Activated CD4-positive, alpha-beta T cell treated with anti-CD3 and anti-CD28 coated beads, Interleukin-2, Interleukin-6, amounts not matched to agents 100 ng/mL and 50 ng/mL, durations not matched to agents 16 hours and 8 hours (primary cell): ENCODE measurements around the gene DPH5.
"Not testable (repeated sequence)": the region's sequence is repeated elsewhere in the genome, so short reads cannot be mapped to it uniquely, and the experiment has no call there.

ENCODE experiments used
- DNase-seq: peaks from one replicate; pipeline ENCODE4 v3.0.0-alpha.2; 2020

The DPH5 gene, protein sequence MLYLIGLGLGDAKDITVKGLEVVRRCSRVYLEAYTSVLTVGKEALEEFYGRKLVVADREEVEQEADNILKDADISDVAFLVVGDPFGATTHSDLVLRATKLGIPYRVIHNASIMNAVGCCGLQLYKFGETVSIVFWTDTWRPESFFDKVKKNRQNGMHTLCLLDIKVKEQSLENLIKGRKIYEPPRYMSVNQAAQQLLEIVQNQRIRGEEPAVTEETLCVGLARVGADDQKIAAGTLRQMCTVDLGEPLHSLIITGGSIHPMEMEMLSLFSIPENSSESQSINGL

DNA sequence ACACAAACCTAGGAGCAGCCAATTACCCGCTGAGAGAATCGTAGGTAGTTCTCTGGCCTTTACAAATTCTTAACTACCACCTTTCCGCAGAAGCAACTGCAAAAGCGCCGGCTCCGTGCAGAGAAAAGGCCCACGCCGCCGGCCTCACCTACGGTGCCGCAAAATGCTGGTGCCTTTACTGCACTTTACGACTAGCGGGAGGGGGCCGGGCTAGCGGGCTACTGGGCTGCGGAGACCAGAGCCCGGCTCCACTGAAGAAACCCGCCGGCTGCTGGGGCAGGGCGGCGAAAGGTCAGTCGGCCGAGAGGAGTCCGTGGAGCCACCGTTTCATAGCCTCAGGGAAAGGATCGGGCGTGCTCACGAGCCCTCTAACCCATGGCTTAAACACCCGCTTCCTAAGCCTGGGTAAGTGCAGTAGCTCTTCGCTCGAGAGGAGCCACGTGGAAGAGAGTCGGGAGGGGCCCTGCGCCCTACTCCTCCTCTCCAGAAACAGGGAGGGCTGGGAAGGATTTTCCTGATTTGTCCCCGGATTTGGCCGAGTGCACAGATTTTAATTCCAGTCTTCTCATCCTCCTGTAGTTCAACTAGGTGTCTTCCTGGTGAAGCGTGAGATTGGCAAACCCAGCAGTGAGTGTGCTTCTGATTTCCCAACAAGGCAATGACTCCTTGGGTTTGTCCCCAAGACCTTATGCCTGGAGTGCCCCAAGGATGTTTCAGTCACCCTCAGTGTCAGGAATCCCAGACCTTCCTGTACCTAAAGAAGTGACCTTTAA, at the start of gene DPH5:
Gene DPH5 (minus strand): TSS at position 128 of the 773 bp plus-strand sequence. CDS start 341 bp downstream, outside the sequence.
- peak; percentile 95 for DNase-seq

DNA sequence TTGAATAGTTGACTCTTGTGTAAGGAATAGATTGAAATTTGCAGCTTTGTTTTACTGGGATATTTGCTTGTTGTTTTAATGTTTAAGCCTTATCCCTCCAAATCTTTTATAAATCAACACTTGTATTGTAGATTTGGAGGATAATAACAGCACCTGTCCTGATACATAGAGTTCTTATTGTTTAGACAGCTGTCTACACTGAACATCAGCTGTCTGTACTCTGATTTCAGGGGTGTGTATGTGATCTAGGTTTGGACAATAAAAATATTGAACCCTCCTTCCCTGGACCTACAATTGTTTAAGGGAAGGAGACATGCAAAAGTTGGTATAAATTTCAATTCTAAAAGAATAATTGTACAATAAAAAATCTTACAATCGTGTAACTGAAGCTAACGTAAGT, 48.3 kb upstream of the DPH5 start:
- DNase-seq, result no peak

DNA sequence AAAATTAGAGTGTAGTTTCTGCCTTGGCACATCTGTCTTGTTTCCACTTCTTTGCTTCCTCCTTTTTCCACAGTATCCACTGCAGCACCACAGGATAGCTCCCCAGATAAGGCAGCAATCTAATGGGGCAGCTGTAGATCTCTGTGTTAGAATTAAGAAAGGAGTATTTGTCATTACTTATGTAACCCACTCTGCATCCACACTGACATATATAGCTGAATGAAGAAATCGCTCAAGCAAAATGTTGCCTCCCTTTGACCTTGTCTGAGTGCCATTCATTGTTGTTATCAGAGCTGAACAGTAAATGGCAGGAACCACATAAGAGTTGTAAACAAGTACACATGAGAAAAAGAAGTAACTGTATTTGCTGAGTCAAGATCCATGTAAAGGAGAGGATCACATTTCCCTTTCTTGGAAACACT, 45.9 kb upstream of the DPH5 start:
- no peak for DNase-seq

DNA sequence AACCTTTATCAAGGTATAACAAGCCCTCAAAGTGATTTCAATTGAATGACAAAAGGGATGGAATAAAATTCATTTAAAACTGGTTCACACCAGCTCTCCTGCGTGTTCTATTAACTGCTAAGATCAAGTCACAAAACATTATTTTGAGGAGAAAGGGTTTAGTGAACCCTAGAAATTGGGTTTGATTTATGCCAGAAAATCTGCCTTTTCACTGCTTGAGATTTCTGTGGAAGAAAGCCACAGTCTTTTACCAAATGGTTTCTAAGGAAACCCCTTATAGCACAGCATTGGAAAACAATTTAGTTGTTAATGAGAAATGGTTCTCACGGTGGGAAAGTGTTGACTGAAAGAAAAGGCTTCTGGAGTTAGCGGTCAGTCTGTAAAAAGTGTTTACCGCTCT, 43.6 kb upstream of the DPH5 start:
- DNase-seq, result no peak

DNA sequence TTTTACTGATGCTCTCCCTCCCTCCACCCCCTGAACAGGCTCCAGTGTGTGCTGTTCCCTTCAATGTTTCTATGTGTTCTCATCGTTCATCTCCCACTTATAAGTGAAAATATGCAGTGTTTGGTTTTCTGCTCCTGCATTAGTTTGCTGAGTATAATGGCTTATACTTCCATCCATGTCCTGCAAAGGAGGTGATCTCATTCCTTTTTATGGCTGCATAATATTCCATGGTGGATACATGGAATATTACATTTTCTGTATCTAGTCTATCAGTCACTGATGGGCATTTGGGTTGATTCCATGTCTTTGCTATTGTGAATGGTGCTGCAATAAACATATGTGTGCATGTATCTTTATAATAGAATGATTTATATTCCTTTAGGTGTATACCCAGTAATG, 41.4 kb upstream of the DPH5 start:
- DNase-seq, result not testable (repeated sequence)

DNA sequence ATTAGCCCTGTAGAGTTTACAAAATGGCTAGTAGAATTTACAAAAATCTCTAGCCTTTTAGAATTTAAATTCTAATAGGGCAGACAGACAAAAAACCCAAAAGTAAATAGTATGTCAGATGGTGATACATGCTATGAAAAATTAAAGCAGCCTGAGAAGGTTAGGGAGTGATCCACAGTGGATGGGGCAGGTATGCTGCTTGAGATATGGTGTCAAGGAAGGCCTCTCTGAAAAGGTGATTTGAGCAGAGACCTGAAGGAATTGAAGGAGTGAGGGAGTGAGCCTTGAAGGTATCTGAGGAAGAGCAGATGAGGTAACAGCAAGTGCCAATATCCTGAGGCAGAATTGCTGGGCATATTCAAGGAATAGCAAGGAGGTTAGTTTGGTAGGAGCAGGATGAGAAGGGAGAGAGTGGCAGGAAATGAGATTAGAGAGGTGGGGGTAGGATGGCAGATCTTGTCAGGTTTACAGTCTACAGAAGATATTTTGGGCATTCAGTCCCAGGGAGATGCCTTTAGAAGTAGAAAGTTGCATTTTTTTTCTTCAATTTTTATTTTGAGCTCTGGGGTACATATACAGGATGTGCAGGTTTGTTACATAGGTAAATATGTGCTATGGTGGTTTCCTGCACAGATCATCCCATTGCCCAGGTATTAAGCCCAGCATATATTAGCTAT, 40.8 kb upstream of the DPH5 start:
- no peak for DNase-seq

DNA sequence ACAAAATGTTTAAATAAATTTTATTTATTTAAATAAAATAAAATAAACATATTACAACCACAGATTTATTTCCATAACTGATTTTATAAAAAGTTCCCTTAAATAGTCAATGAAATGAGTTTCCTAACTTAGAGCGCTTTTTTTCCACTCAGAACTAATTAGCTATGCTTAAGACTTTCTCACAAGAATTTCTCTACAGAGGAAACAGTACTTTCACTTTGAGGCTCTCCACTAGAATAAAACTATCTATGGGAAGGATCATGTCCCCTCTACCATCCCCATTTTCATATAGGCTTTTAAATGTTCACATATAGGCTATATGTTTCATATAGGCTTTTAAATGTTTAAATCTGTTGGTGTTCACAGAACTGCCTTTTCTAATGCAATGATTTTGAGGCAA, 40.0 kb upstream of the DPH5 start:
- DNase-seq, result no peak

DNA sequence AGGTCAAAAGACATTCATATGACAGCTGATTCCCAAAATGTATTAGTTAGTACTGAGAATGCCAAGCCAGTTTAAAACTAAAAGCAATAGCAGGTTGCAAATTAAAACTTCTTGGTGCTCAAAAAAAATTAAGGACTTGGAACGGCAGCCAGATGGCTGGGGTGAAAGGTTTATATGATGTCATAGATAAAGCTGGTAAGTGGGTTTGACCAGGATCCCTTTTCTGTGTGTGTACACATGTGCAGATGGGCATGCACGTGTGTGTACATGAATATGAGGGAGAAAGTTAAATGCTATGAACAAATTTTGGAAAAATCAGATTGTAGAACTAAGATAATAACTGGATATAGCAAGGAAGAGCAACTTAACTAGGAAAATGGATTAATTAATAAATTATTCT, 39.1 kb upstream of the DPH5 start:
- DNase-seq, result no peak

DNA sequence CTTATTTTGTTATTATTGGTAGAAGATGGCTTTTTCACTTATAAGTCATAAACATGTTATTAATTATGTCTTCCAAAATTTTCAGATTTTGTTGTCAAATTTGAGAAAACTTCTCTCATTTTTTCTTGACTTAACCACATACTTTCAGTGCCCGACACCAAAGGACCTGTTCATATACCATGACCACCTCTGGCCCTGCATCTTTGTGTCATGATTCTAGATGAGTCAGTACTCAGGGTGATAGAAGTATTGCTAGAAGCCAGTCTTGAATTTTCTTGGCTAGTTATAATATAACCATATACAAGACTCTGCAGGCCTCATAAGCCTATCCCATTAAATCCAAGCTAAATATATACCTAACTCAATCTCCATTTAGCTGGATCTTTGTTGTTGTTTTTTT, 35.4 kb upstream of the DPH5 start:
- no peak for DNase-seq

DNA sequence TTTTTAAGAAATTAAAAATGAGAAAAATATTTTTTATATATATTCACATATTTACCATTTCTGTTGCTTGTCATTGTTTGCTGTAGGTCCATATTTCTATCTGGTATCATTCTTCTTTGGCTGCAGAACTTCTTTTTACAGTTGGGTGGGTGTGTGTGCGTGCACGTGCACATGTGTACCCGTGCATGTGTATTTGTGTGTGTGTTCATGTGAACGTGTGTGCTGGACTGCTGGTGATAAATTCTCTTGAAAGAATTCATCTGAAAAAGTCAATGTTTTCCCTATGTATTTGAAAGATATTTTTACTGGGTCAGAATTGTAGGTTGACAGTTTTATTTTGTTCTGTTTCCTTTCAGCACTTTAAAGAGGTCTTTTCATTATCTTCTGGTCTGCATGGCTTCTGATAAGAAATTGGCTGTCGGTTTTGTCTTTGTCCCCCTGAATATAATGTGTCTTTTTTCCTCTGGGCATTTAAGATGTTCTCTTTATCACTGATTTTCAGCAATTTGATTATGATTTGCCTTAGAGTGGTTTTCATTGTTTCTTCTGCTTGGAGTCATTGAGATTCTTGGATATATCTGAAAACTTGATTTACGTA, 34.5 kb upstream of the DPH5 start:
- DNase-seq, result no peak

DNA sequence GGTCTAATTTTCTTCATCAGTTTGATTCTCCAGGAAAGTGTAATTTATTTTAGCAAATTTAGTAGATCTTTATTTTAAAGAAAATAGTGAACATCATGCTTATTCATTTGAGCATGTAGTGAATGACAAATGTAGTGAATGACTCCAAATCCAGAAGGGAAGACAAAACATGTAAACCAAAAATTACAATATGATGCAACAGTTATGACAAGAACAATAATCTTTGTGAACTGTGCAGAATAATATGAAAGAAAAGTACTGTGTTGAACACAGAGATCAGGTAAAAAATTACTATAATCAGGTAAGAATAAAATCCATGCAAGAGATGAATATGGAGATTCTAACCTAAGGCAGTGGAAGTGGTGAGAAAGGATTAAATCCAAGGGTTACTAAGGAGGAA, 30.0 kb upstream of the DPH5 start:
- DNase-seq, result no peak

DNA sequence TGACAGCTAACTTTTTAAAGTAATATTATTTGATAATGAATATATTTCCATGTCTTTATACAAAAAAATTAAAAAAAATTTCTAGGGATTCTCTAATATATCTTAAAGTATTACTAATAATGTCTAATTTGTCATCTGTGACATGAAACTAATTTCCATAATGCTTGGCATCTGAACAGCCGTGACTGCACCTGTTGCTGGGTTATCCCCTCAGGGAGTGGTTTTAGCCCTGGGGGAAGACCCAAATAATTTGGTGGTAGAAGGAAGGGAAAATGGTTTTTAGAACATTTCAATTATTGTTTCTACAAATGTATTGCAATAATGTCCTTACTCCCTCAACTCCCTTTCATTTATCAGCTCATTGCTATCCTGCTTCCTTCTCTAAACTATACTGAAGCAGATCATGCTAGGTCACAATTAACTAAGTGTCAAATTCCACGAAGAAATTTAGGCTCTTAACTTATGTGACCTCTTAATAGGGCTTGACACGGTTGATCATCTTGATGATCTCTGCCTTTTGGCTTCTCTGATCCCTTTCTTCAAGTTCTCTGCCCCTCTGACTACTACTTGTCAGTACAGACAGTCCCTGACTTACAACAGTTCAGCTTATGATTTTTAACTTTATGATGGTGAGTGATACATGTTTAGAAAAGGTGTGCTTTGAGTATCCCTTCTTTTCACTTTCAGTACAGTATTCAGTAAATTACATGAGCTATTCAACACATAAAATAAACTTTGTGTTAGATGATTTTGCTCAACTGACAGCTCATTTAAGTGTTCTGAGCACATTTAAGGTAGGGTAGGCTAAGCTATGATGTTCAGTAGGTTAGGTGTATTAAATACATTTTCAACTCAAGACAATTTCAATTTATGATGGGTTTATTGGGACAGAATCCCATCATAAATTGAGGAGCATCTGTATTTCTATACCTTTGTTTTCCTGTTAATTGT, 26.4 kb upstream of the DPH5 start:
- peak; percentile 12 for DNase-seq

DNA sequence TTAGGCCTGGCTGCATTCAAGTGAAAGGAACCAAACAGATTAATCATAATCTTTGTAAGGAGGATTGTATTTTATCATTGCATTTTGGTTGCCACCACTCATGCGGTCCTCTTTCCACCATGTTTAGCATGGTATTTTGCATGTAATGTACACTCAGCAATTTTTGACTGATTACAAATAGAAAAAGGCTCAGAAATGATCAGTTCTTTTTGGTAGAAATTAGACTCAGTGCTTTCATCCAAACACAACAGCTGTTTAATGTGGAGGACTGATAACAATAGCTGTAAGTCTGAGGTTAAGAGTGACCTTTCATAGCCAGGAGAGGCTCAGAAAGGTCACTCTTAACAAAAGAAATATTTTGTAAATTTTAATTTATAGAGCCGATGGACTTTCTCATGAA, 25.3 kb upstream of the DPH5 start:
- no peak for DNase-seq

DNA sequence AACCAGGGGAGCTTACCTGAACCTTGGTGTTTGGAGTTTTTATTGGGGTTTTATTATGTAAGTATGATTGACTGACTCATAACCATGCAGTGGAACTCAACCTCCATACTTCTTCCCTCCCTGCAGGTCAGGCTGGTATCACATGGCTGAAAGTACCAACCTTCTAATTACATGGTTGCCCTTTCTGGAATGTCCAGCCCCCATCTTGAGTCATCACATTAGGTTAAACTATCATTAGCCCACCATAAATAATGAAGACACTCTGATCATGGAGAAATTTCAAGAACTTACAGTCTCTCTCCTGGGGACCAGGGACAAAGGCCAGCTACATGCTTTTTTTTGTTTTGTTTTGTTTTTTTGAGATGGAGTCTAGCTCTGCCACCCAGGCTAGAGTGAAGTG, 19.2 kb upstream of the DPH5 start:
- no peak for DNase-seq

DNA sequence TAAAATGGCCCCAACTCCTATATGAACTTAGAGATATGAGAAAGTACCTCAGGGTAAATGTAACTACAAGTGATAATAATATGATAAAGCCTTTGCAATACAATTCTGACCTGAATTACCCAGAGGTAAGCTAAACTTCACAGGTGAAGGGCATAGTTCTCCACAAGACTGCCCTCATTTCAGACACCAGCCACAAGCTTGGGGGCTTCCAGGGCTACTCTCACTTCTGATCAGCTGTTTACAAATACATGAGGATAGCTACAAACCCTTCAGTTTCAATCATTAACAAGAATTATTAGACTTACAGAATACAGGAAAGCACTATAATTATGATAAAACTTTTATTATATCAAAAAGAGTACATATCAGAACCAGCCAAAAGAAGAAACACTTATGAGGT, 18.7 kb upstream of the DPH5 start:
- DNase-seq, result no peak

DNA sequence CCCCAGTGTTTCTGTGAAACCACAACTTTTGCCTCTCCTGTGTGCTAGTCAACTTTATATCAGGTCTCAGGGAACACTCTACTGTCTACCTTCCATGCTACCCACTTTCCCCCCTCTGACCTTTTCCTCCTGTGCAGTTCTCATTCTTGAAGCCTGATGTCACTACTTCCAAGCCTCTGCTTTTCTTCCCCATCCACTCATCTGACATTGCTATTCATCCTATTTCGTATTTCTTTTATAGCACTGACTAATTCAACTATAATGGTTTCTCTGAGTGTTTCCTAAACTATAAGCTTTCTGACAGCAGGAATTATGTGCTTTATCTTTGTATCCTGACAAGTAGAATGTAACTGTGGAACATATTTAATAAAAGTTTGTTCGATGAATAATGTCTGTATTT, 18.2 kb upstream of the DPH5 start:
- DNase-seq, result no peak

DNA sequence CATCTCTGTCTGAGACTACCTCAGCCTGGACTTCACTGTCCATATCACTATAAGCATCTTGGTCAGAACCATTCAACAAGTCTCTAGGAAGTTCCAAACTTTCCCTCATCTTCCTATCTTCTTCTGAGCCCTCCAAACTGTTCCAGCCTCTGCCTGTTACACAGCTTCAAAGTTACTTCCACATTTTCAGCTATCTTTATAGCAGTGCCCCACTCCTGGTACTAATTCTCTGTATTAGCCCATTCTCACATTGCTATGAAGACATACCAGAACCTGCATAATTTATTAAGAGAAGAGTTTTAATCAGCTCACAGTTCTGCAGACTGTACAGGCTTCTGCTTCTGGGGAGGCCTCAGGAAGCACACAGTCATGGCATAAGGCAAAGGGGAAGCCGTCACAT, 15.7 kb upstream of the DPH5 start:
- no peak for DNase-seq

DNA sequence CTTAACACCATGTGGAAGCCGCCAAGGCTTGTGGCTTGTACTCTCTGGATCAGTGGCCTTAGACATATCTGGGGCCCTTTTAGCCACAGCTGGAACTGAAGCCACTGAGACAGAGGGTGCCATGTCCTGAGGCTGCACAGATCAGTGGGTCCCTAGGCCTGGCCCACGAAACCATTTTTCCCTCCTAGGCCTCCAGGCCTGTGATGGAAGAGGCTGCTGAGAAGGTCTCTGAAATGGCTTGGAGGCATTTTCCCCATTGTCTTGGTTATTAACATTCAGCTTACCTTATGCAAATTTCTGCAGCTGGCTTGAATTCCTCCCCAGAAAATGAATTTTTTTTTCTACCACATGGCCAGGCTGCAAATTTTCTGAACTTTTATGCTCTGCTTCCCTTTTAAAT, 15.1 kb upstream of the DPH5 start:
- DNase-seq, result no peak

DNA sequence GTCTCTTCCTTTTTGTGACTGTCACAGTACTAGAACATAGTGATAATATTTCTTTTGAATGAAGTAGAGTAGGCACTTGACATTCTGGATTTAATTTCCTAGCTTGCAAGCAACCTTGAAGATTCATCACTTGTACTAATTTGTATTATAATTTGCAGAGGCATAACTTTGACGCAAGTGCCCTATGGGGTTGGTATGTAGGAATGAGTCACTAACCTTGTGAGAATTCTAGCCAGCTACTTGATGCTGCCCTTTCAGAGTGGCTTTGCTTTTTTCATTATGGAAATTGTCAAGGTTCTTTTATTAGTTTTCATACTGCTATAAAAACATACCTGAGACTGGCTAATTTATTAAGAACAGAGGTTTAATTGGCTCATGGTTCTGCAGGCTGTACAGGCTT, 13.7 kb upstream of the DPH5 start:
- DNase-seq, result no peak

DNA sequence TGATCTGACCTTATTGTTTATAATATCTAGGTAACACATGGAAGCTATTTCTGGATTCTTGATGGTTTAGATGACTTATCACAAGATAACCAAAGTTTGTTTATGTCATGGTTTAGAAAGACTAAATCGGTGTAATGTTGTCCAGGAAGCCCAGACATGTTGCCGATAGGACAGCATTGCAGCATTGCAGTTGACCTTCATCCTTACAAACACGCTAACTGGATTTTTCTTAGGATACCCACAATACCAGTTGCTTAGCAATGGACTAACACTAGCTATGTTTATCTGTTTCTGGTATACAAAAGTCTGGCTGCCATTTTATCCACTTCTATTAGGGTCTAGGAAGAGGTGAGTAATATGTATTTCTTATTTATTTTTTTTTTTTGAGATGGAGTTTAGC, 11.7 kb upstream of the DPH5 start:
- DNase-seq, result no peak

DNA sequence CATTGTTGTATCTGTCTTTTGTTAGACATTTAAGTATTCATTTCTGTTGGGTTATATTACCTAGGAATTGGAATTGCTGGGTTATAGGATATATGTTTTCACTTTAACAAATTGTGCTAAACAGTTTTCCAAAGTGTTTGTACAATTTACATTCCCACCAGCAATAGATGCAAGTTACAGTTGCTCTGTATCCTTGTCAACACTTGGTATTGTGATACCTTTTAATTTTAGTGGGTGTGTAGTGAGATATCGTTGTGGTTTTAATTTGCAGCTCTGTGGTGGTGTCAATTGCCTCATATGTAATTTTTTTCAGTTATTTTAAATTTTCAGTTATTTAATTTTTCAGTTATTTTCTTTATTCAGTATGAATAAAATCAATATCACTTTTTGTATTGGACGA, 7.4 kb upstream of the DPH5 start:
- no peak for DNase-seq

DNA sequence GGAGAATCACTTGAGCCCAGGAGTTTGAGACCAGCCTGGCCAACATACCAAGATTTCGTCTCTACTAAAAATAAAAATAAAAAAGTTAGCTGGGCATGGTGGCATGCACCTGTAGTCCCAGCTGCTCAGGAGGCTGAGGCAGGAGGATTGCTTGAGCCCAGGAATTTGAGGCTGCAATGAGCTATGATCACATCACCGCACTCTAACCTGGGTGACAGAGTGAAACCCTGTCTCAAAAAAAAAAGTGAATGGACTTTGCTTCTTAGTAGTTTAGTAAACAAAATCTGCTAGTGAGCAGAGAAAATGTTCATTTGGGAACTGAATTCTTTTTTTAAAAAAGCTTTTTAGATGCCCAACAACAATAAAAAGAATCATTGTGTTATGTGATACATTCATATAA, 6.5 kb upstream of the DPH5 start:
- not testable (repeated sequence) for DNase-seq

DNA sequence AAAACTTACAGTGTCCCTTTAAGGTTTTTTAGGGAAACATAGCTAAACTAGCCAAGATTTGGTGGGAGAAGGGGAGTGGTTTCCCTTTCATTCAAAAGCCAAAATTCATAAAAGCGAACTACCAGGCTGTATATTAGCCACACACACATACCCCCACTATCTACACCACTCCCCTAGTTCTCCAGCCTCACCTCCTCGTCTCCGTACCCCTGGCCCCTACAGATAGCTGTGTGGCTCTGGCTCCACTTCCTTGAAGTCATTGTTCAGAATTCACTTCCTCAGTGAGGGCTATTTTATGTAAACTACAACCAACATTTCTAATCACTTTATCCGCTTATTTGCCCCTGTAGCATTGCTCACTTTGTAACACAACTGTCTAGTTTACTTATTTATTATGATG, 5.3 kb upstream of the DPH5 start:
- no peak for DNase-seq
